ENCODE measurements around the gene PGM2.
A peak's percentile ranks its signal among the peaks of the same experiment; 100 is the strongest.

Gene PGM2

GRCh38 chr4:37873386-37873785 is 46.9 kb downstream of the PGM2 start:
- H3K27ac ChIP-seq: peak overlapping the region; percentile 40
- TF ChIP-seq, protein P1, sequence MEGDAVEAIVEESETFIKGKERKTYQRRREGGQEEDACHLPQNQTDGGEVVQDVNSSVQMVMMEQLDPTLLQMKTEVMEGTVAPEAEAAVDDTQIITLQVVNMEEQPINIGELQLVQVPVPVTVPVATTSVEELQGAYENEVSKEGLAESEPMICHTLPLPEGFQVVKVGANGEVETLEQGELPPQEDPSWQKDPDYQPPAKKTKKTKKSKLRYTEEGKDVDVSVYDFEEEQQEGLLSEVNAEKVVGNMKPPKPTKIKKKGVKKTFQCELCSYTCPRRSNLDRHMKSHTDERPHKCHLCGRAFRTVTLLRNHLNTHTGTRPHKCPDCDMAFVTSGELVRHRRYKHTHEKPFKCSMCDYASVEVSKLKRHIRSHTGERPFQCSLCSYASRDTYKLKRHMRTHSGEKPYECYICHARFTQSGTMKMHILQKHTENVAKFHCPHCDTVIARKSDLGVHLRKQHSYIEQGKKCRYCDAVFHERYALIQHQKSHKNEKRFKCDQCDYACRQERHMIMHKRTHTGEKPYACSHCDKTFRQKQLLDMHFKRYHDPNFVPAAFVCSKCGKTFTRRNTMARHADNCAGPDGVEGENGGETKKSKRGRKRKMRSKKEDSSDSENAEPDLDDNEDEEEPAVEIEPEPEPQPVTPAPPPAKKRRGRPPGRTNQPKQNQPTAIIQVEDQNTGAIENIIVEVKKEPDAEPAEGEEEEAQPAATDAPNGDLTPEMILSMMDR (IDR thresholded peaks at IDR 0.05): no peak
- no peak for TF ChIP-seq ZFX (IDR thresholded peaks at IDR 0.05; ENCODE audit: borderline replicate concordance)

GRCh38 chr4:37876156-37876555 is 49.7 kb downstream of the PGM2 start:
- no peak overlapping the region for H3K27ac ChIP-seq
- no peak for TF ChIP-seq ZFX (IDR thresholded peaks at IDR 0.05; ENCODE audit: borderline replicate concordance)
- TF ChIP-seq, protein P1 (IDR thresholded peaks at IDR 0.05): no peak

- no peak for TF ChIP-seq ZFX (IDR thresholded peaks at IDR 0.05; ENCODE audit: borderline replicate concordance)
- TF ChIP-seq, protein P1 (IDR thresholded peaks at IDR 0.05): no peak
- no peak overlapping the region for H3K27ac ChIP-seq
Measured at GRCh38 chr4:37879365-37879764, 52.9 kb downstream of the PGM2 start.

DNA sequence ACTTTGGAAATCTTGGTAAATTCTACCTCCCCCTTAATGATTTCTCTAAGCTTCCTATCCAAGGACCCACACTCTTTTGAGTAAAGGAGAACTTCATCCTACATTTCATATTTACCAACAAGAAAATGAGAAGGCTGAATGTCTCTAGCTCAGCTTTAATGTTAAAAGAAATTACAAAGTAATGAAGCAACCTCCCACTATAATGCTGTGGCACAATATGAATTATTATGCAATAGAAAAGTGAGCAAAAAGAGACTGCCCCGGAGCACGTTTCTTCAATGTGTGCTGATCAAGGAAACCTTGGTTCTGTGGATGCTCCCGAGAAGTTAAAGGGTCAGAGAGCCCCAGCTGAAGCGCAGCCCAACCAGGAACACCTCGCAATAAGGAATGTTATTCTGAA is 55.3 kb downstream of the PGM2 start:
- TF ChIP-seq ZFX (IDR thresholded peaks at IDR 0.05; ENCODE audit: borderline replicate concordance): no peak
- TF ChIP-seq, protein P1 (IDR thresholded peaks at IDR 0.05): no peak
- H3K27ac ChIP-seq: no peak overlapping the region

DNA sequence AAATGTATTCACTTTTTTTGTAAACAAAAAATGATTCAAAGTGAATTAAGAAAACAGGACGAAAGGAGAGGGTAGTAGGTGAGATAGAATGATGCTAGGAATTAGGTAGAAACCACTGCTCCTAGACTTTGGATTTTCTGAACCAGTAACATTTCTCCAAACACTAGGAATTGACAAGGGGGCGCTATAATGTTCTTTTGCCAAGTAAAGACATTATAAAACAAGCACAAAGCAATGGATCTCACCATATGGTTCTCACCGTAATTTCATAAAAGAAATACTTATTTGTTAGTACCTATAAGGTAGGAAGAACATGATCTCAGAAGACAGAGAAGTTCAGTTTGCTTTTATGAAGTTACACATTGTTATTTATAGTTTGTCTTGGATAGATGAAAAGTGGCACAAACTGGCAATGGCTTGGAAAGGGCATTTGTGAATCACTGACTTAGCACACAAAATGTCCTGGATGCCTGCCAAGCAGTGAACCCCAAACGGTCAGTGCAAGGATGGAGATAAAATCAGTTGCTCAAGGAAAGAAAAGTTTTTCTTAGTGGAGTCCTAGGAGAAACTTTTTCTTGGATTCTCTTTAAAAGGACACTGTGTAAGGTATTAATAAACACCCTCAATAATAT is 56.3 kb downstream of the PGM2 start:
- H3K27ac ChIP-seq: no peak overlapping the region
- TF ChIP-seq ZFX (IDR thresholded peaks at IDR 0.05; ENCODE audit: borderline replicate concordance): no peak
- TF ChIP-seq, protein P1 (IDR thresholded peaks at IDR 0.05): peak; percentile 32

- no peak overlapping the region for H3K27ac ChIP-seq
- no peak for TF ChIP-seq ZFX (IDR thresholded peaks at IDR 0.05; ENCODE audit: borderline replicate concordance)
- TF ChIP-seq, protein P1 (IDR thresholded peaks at IDR 0.05): no peak
Measured at GRCh38 chr4:37884855-37885487, 58.5 kb downstream of the PGM2 start.

DNA sequence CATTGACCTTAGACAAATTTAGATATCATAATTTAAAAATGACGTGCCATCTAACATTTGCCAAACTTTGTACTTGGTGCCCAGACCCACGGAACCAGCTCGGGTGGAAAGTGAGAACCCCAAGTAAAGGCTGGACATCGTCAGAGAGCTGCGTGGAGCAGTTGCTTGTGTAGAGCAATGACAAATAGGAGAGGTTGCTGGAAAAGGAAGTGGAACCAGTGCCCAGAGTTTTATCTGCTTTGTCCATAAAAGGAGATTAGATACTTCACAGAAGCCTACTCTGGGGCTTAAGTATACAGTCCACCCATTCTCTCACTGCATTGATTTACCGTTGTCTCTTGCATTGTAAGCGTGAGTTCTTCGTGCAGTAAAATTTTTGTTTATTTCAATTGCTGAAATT is 59.0 kb downstream of the PGM2 start:
- TF ChIP-seq, protein P1 (IDR thresholded peaks at IDR 0.05): no peak
- TF ChIP-seq ZFX (IDR thresholded peaks at IDR 0.05; ENCODE audit: borderline replicate concordance): no peak

More for the DNA sequence above, 59.0 kb downstream of the PGM2 start:
- no peak overlapping the region for H3K27ac ChIP-seq

Measured in 22Rv1 (cell line).